Activated T-cell treated with anti-CD3 and anti-CD28 coated beads, Interleukin-2, amount 50 U/mL, for 24 hours (primary cell): ENCODE results near the gene RAD51B.

Experiments used
- DNase-seq: peaks from one replicate; pipeline ENCODE4 v3.0.0-alpha.2; 2020
- H3K27ac Mint-ChIP-seq: 2 replicates; pipeline ENCODE4 v1.8.0; 2020; ENCODE audit warnings: mild to moderate bottlenecking, mixed read lengths
- H3K27me3 Mint-ChIP-seq: 2 replicates; pipeline ENCODE4 v1.8.0; 2020; ENCODE audit warnings: mixed read lengths
- H3K36me3 Mint-ChIP-seq: 2 replicates; pipeline ENCODE4 v1.8.0; 2020; ENCODE audit warnings: low read depth, mixed read lengths
- H3K4me1 Mint-ChIP-seq: 2 replicates; pipeline ENCODE4 v1.8.0; 2020; ENCODE audit warnings: low read depth, mixed read lengths
- H3K4me3 Mint-ChIP-seq: 2 replicates; pipeline ENCODE4 v1.8.0; 2020; ENCODE audit warnings: mild to moderate bottlenecking, moderate library complexity, mixed read lengths
- H3K9me3 Mint-ChIP-seq: 2 replicates; pipeline ENCODE4 v1.8.0; 2020; ENCODE audit warnings: mixed read lengths

Gene RAD51B

DNA sequence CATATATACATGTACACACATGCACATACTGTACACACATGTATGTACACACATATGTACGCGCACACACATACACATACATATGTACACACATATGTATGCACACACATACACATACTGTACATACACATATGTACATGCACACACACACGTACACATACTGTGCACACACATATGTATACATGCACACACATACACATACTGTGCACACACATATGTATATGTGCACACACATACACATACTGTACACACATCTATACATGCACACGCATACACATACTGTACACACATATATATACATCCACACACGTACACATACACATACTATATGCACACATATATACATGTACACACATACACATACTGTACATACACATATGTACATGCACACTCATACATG is 853.9 kb downstream of the RAD51B start:
- H3K27ac Mint-ChIP-seq, result no peak overlapping the region

DNA sequence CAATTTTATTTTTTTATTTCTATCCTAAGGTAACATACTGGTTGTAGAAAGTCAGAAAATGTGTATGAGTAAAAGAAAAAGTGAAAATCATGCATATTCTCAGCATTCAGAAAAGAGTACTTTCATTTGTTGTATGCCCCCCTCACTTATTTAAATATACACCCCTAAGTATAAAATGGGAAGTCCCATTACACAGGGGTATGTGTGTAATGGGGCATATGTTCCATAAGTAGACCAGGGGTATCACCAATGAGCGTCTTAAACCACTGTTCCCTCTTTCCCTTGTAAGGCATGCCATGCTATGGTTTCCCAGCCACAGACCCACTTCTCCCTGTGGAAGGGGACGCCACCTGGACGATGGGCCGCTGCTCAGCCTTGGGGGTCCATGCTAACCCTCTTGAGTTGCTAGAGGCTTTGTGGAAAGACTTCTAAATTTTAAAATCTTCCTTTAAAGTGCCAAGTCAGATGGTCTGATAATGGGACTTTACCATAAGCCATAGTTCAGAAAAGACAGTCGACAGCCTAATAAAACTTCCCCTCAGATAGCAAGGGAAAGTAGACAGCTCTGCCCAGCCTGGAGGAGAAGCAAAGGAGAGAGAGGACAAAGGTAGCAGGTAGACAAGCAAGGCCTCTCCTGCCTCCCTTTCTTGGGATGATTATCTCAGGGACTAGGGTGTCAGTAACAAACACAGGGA is 855.1 kb downstream of the RAD51B start:
- Mint-ChIP-seq H3K4me3 (no peak overlapping the region), H3K9me3 (no peaks in the 10 kb centered on the region), H3K4me1 (peaks cover 28% of the 10 kb centered on the region), H3K36me3 (no peaks in the 10 kb centered on the region), H3K27ac (no peak overlapping the region), H3K27me3 (no peaks in the 10 kb centered on the region)
- peak; percentile 21 for DNase-seq

More for the DNA sequence above, 853.9 kb downstream of the RAD51B start:
- Mint-ChIP-seq H3K9me3 (no peaks in the 10 kb centered on the region), H3K4me3 (no peak overlapping the region), H3K36me3 (no peaks in the 10 kb centered on the region), H3K4me1 (peaks cover 20% of the 10 kb centered on the region), H3K27me3 (no peaks in the 10 kb centered on the region)
- DNase-seq, result no peak

DNA sequence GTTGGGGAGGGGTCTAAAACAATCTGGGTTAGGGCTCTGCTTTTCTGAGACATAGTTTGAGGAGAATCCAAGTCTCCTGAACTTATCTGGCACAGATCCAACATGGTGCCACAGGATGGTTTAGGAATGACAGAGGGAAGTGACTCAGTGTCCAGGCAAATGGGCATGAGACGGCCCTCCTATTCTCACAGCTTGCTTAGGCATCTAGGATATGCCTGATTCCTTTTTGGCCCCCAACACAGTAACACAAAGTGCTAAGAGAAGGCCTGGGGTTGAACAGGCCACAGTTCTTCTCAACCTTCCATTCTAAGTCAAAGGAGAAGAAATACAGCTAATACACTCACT is 855.6 kb downstream of the RAD51B start:
- Mint-ChIP-seq H3K36me3 (no peaks in the 10 kb centered on the region), H3K27ac (no peak overlapping the region), H3K9me3 (no peaks in the 10 kb centered on the region), H3K4me3 (no peak overlapping the region), H3K27me3 (no peaks in the 10 kb centered on the region), H3K4me1 (peaks cover 29% of the 10 kb centered on the region)
- no peak for DNase-seq

DNA sequence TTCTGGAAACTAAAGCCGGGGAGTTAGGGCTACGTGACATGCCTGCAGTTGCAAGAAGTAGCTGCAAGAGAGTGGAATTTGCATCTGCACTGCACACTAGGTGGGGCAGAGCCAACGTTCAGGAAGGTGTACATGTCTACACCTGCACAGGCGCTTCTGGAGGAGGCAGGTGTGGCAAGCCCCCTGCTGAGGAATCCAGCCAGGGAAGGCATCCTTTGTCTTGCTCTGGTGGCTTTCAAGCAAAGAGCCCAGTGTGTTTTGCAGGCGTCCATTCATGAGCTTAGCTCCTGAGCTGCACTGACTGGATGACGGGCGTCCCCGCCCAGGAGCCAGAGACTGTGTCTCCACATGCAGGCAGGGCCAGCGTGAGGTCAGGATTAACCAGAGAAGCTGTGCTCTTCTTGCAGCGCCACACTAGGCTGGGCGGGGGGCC is 856.9 kb downstream of the RAD51B start:
- DNase-seq, result peak; percentile 26
- H3K27me3 Mint-ChIP-seq, result no peaks in the 10 kb centered on the region
- H3K27ac Mint-ChIP-seq, result no peak overlapping the region
- H3K36me3 Mint-ChIP-seq, result no peaks in the 10 kb centered on the region
- no peak overlapping the region for H3K4me3 Mint-ChIP-seq
- peaks cover 35% of the 10 kb centered on the region for H3K4me1 Mint-ChIP-seq
- no peaks in the 10 kb centered on the region for H3K9me3 Mint-ChIP-seq

DNA sequence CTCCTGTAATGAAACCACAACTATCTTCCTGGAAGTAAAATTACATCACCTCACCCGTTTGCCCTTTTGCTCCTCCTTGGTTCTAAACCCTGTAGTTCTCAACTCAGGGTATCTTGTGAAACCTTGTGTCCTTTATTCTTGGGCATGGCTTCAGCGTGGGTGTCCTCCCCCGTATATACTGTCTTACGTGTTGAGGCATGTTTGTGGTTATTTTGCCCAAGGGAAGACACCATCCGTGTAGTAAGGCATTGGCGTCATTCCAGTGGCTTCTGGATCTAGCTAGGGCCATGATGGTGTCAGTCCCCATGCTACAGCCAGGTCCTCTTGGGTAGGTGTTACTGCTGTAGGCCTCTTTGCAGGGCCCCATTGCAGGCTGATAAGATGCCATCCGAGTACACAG is 857.9 kb downstream of the RAD51B start:
- Mint-ChIP-seq H3K9me3 (no peaks in the 10 kb centered on the region), H3K27ac (no peak overlapping the region), H3K4me1 (peaks cover 45% of the 10 kb centered on the region), H3K36me3 (no peaks in the 10 kb centered on the region), H3K4me3 (no peak overlapping the region), H3K27me3 (no peaks in the 10 kb centered on the region)
- DNase-seq, result peak; percentile 22

DNA sequence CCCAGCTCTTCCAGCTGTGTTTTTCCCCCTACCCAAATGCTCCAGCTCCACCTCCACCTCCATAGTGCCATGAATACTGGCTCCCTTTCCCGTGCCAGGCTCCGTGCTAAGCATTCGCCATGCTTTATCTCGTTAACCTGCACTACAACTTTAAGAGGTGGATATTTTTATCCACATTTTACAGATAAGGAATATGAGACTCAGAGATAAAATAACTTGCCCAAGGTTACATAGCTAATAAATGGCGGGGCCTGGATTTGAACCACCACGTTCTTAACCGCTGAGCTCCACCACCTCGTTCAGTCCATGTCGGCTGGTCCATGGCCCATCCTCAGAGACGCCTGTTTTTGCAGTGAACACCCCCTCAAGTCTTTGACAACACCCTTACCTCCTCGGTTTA is 858.3 kb downstream of the RAD51B start:
- Mint-ChIP-seq H3K9me3 (no peaks in the 10 kb centered on the region), H3K27me3 (no peaks in the 10 kb centered on the region), H3K4me1 (peaks cover 46% of the 10 kb centered on the region), H3K27ac (no peak overlapping the region), H3K4me3 (no peak overlapping the region), H3K36me3 (no peaks in the 10 kb centered on the region)
- DNase-seq, result peak; percentile 6

DNA sequence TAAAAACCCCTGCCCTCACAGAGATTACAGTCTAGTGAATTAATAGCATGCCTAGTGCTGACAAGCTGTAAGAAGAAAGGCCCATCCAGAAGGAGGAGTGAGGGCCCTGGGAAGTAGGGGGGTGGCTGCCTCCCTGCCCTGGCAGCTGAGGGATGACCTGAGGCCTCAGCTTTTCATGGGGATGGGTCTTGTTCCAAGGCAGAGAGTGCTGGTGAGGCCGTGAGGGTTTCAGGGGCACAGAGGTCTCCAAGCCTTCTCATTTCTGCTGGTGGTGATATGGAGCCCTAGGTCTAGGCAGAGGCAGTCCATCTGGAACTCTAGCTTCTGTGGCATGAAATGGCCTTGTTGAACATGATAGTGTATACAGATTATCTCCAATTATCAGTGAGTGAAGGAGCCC is 858.9 kb downstream of the RAD51B start:
- Mint-ChIP-seq H3K36me3 (no peaks in the 10 kb centered on the region), H3K4me3 (no peak overlapping the region), H3K27ac (no peak overlapping the region), H3K9me3 (no peaks in the 10 kb centered on the region), H3K4me1 (peaks cover 51% of the 10 kb centered on the region), H3K27me3 (no peaks in the 10 kb centered on the region)
- DNase-seq, result peak; percentile 21

DNA sequence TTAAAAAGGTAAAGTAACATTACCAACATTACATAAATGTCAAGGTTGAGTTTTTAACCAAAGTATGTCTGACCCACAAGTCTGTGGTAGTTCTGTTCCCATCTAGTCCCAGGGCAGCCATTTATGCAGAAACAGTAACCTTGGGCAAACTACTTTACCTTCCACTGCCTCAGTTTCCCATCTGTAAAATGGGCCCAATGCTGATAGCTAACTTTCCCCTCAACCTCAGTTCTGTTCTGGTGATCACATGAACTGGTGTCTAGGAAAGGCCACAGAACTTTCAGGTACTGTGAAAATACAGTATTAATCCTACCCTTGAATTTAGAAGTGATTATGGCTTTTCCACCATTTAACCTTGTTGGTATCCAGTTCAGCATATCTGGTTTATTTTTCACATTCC is 859.7 kb downstream of the RAD51B start:
- H3K4me3 Mint-ChIP-seq, result no peak overlapping the region
- no peaks in the 10 kb centered on the region for H3K27me3 Mint-ChIP-seq
- H3K36me3 Mint-ChIP-seq, result no peaks in the 10 kb centered on the region
- H3K4me1 Mint-ChIP-seq, result peaks cover 60% of the 10 kb centered on the region
- no peak overlapping the region for H3K27ac Mint-ChIP-seq
- H3K9me3 Mint-ChIP-seq, result no peaks in the 10 kb centered on the region
- no peak for DNase-seq

DNA sequence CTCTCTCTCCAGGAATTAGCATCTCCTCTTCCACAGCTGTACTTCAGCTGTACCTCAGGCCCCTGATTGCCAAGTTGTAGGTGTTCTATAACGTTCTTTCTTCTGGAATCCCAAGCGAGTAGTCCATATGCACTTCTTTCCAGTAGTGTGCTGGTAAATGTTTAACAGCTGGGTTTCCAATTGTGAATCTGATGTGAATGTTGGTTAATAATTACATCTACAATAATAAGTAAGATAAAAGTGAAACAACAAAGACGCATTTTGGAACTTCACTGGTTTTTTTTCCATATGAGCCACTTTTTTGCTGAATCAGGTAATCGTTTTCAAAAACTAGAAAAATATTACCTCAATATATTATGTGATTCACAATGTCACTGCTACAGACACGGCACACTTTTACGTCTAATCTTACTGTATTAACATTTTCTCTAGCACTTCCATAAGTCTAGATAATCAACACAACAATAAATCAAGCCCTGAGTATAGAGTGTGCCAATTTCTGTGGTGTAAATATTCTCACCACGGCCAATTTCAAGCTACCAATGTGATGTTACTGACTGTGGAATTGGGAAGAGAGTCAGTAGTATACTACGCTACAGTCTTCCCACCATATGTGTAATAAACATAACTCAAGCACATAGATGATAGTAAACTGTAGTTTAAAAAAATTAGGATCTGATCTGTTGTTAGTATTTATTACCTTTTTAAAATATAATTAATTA is 860.3 kb downstream of the RAD51B start:
- no peak for DNase-seq
- H3K4me1 Mint-ChIP-seq, result peaks cover 61% of the 10 kb centered on the region
- no peak overlapping the region for H3K4me3 Mint-ChIP-seq
- no peaks in the 10 kb centered on the region for H3K27me3 Mint-ChIP-seq
- H3K27ac Mint-ChIP-seq, result no peak overlapping the region
- no peaks in the 10 kb centered on the region for H3K9me3 Mint-ChIP-seq
- H3K36me3 Mint-ChIP-seq, result no peaks in the 10 kb centered on the region

DNA sequence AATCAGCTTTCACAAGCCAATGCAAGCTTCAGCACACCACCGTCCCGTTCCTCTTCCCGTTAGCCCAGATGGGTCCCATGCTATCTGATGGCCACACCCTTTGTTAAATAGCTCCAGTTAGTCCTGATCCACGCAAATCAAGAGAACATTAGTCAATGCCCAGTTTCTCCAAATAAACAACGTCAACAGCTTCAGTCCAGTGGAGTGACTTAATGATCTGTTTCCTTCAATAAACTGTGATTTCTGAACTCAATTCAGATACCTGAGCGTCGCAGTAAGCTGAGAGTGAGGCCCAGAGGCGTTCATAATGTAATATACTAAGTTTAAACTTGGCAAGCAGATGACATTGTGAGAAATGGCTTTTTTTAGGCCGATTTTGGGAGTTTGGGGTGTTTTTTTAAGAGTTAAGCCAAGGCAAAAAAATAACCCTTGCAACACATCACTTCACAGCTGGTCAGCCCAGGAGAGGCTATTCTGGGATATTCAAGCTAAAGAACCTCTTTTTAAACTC is 861.0 kb downstream of the RAD51B start:
- no peak for DNase-seq
- H3K4me1 Mint-ChIP-seq, result peaks cover 66% of the 10 kb centered on the region
- no peaks in the 10 kb centered on the region for H3K27me3 Mint-ChIP-seq
- H3K36me3 Mint-ChIP-seq, result no peaks in the 10 kb centered on the region
- no peaks in the 10 kb centered on the region for H3K9me3 Mint-ChIP-seq
- no peak overlapping the region for H3K4me3 Mint-ChIP-seq
- no peak overlapping the region for H3K27ac Mint-ChIP-seq

DNA sequence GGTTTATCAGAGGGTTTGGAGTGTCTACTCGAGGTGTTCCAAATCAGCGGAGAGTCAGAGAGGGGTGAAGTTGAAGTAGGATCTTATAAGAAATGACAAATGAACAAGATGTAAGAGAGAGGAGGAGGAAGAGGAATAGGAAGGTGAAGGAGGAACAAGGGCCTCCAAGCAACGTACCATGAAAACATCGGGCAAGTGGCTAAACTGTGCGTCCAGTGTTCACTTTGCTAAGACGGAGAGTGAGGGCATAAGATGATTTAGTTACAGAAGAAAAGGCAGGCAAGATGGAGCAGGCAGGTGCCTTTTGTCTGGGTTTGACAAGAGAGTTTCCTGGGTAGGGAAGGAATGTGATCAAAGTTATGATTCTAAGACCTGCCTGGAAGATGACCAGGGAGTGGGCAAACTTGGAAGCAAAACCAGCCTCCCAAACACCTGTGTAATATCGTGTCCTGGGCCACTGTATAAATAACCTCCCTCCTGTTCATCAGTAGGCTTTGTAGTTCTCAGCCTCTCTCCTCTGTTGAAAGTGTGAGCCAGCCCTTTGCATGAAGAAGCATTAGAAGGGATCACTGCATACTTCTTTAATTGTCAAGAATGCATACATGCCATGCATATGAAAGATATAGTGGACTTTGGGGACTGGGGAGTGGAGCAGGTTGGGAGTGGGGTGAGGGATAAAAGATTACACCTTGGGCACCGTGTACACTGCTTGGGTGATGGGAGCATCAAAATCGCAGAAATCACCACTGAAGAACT is 861.9 kb downstream of the RAD51B start:
- Mint-ChIP-seq H3K4me3 (no peak overlapping the region), H3K36me3 (no peaks in the 10 kb centered on the region), H3K9me3 (no peaks in the 10 kb centered on the region), H3K4me1 (peaks cover 73% of the 10 kb centered on the region), H3K27ac (no peak overlapping the region), H3K27me3 (no peaks in the 10 kb centered on the region)
- peak; percentile 19 for DNase-seq

DNA sequence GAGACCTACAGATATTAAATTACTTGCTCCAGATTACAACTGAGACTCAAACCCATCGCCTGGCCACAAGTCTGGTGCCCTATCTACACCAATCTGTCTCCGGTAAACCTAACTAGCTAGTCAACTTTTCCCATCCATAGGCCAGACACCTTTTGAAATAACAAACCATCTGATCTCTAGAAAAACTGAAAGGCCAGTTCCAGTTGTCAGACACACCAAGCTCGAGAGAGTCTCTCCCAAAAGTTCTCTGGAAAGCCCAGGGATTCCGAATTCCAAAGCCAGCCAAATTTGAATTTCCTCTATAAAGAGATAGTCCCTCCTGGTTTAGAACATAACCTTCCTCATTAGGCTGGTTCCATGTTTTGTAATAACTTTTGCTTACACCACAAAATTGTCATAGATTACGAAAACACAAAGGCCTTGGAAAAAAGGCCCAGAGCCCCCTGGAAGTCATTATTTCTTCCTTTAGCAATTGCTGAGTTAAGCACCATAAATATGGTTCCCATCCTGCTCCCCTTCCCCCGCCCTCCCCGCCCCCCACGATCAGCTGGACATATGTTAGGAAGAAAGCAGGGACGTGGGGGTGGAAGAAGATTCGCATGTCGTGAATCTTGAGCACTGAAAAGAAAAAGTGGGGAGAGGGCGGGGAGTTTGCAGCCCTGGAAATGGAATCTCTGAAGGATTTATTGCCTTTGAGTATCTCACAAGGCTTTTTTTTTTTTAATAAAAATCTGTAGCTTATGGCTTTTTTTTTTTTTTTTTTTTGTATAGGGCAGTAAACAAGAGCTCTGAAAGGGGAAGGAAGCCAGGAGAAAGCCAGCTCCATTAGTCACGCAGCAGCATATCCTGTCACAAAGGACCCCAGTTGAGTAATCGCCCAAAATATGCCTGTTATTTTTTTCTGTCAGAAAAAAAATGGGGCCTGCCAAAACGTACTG is 862.9 kb downstream of the RAD51B start:
- no peak for DNase-seq
- H3K27ac Mint-ChIP-seq, result peak overlapping the region; percentile 88
- peak overlapping the region; percentile 56 for H3K4me3 Mint-ChIP-seq
- H3K36me3 Mint-ChIP-seq, result no peaks in the 10 kb centered on the region
- no peaks in the 10 kb centered on the region for H3K9me3 Mint-ChIP-seq
- no peaks in the 10 kb centered on the region for H3K27me3 Mint-ChIP-seq
- H3K4me1 Mint-ChIP-seq, result peaks cover 78% of the 10 kb centered on the region

DNA sequence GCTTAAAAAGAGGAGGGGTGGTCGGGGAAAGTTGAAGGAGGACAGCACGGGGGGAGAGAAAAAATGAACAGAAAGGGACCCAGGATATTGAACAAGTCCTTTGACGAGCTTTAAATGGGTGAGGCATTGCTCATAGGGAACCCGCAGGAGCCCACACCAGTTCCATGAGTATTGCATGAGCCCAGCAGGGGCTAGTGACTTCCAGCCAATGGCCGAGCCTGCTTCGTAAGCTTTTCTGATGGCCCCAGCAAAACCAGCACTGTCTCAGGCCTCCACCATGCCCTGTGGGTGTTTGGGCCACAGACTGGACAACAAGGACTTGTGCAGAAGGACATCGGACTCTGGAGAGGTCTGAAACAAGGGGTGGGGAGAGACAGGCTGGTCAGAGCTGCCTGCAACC is 863.7 kb downstream of the RAD51B start:
- Mint-ChIP-seq H3K4me3 (peak overlapping the region; percentile 56), H3K27me3 (no peaks in the 10 kb centered on the region), H3K4me1 (peaks cover 75% of the 10 kb centered on the region), H3K9me3 (no peaks in the 10 kb centered on the region), H3K36me3 (no peaks in the 10 kb centered on the region), H3K27ac (peak overlapping the region; percentile 88)
- no peak for DNase-seq
